Measurements from ENCODE around the gene IGF2BP2. TPM values are rescaled to one million over a fixed set of nuclear protein-coding genes. Genes with fewer than 3 reads are reported as not detected.

IGF2BP2 gene
- total RNA-seq, 1 experiment from 2014 or later, result 66.2 TPM

DNA sequence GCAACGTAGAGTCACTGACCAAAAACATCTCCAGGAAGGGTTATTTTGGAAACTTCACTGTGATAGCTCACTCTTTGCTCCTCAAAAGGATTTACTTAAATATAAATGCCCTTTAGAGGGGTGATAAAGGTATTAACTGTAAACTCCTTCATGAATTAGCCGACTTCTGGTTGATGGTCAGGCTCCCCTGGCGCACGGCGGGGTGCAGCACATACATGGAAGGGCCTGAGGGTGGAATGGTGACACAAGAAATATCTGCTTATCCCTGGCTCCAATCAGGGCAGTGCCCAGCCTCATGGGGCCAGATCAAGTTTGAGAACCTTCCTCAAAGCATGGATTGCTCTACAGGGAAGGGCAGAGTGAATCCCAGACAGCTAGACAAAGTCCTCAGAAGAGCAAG is 116.5 kb downstream of the IGF2BP2 start:
- no peaks in the 10 kb centered on the region for H3K36me3 ChIP-seq (ENCODE audit: insufficient read depth, low read length, poor library complexity, severe bottlenecking)
- no peak overlapping the region for H3K4me3 ChIP-seq (ENCODE audit: low read depth, low read length, poor library complexity, severe bottlenecking)
- DNase-seq (ENCODE audit: low spot score), result no peak
- no peaks in the 10 kb centered on the region for H3K9me3 ChIP-seq (ENCODE audit: low read depth, low read length, poor library complexity, severe bottlenecking)
- no peaks in the 10 kb centered on the region for H3K27me3 ChIP-seq (replicated peaks; ENCODE audit: insufficient read depth, low read depth, low read length, poor library complexity)
- peaks cover 32% of the 10 kb centered on the region for H3K4me1 ChIP-seq (ENCODE audit: insufficient read depth, low read length, poor library complexity, severe bottlenecking)
- ChIA-PET CTCF (no interaction called here), POLR2A (ENCODE audit: low non-redundant PET) (no interaction called here)
- TF ChIP-seq, protein P1, sequence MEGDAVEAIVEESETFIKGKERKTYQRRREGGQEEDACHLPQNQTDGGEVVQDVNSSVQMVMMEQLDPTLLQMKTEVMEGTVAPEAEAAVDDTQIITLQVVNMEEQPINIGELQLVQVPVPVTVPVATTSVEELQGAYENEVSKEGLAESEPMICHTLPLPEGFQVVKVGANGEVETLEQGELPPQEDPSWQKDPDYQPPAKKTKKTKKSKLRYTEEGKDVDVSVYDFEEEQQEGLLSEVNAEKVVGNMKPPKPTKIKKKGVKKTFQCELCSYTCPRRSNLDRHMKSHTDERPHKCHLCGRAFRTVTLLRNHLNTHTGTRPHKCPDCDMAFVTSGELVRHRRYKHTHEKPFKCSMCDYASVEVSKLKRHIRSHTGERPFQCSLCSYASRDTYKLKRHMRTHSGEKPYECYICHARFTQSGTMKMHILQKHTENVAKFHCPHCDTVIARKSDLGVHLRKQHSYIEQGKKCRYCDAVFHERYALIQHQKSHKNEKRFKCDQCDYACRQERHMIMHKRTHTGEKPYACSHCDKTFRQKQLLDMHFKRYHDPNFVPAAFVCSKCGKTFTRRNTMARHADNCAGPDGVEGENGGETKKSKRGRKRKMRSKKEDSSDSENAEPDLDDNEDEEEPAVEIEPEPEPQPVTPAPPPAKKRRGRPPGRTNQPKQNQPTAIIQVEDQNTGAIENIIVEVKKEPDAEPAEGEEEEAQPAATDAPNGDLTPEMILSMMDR (conservative IDR thresholded peaks at IDR 0.05; ENCODE audit: low read depth, low read length), result no peak
- TF ChIP-seq EZH2 (IDR thresholded peaks at IDR 0.05; ENCODE audit: borderline replicate concordance, low read depth, low read length, poor library complexity, severe bottlenecking), result no peak
- no TSS peak for BruUV-seq (replicated peaks)
- H3K27ac ChIP-seq (ENCODE audit: low read depth, low read length, poor library complexity, severe bottlenecking), result no peak overlapping the region
- intact Hi-C loops (cut with micrococcal nuclease; ENCODE audit: unreplicated experiment), result no loop called here

DNA sequence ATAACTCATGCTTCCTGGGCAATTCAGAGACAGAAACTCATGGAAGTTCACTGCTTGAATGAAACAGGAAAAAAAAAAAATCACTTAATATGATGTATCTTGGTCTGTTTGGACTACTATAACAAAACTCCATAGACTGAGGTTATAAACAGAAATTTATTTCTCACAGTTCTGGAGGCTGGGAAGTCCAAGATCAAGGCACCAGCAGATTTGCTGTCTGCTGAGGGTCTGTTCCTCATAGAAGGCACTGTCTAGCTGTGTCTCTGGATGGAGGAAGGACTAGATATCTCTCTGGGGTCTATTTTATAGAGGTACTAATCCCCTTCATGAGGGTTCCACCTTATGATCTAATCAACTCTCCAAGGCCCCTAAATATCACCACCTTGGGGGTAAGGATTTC is 119.3 kb downstream of the IGF2BP2 start:
- Histone ChIP-seq H3K36me3 (ENCODE audit: insufficient read depth, low read length, poor library complexity, severe bottlenecking) (no peaks in the 10 kb centered on the region), H3K4me3 (ENCODE audit: low read depth, low read length, poor library complexity, severe bottlenecking) (no peak overlapping the region), H3K27me3 (replicated peaks; ENCODE audit: insufficient read depth, low read depth, low read length, poor library complexity) (no peaks in the 10 kb centered on the region), H3K27ac (ENCODE audit: low read depth, low read length, poor library complexity, severe bottlenecking) (no peak overlapping the region), H3K9me3 (ENCODE audit: low read depth, low read length, poor library complexity, severe bottlenecking) (no peaks in the 10 kb centered on the region), H3K4me1 (ENCODE audit: insufficient read depth, low read length, poor library complexity, severe bottlenecking) (peaks cover 35% of the 10 kb centered on the region)
- ChIA-PET POLR2A (ENCODE audit: low non-redundant PET) (no interaction called here), CTCF (no interaction called here)
- TF ChIP-seq EZH2 (IDR thresholded peaks at IDR 0.05; ENCODE audit: borderline replicate concordance, low read depth, low read length, poor library complexity, severe bottlenecking), result no peak
- TF ChIP-seq, protein P1 (conservative IDR thresholded peaks at IDR 0.05; ENCODE audit: low read depth, low read length), result no peak
- no TSS peak for BruUV-seq (replicated peaks)
- intact Hi-C loops (cut with micrococcal nuclease; ENCODE audit: unreplicated experiment), result no loop called here
- no peak for DNase-seq (ENCODE audit: low spot score)

DNA sequence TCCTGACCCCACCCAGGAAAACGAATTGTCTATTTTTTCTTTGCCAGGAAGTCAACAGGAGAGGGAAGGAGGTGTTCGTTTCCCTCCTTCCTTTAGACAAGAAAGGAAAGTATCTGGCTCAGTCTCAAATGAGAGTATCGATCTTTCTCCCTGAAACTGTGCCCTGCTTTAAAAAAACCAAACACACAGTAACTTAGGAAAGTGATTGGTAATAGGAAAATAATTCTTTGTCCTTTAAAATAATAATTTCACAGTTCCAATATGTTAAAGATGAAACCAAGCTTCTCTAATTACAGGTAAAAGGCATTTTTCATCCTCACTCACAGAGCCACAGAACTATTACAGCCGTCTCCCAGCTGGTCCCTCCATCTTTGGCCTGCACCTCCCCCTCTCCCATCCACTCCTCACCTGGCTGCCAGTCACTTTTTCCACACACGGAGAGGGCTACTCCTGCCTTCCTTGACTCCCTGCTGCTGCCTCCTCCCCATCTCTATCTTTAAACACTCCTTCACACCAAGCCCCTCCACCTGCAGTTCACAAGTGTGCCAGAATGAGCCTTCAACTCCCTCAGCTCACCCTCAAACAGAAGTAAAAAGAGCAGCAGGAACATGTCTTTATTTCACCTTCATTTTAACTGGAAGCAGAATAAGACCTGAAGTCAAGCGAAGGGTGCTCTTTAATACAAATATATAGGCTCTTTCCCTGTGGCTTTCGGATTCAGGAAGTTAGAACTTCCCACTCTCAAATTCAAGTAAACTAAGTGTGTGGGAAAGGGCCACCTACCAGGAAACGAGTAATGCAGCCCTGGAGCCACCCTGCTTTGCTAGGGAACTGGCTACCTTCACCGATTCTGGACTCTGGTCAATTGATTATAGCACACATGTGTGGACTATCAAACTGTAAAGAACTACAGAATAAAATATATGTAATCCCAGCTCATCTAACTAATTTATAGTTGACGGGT is 122.3 kb downstream of the IGF2BP2 start:
- Histone ChIP-seq H3K4me1 (ENCODE audit: insufficient read depth, low read length, poor library complexity, severe bottlenecking) (peaks cover 26% of the 10 kb centered on the region), H3K27ac (ENCODE audit: low read depth, low read length, poor library complexity, severe bottlenecking) (peak overlapping the region; percentile 46), H3K4me3 (ENCODE audit: low read depth, low read length, poor library complexity, severe bottlenecking) (no peak overlapping the region), H3K36me3 (ENCODE audit: insufficient read depth, low read length, poor library complexity, severe bottlenecking) (no peaks in the 10 kb centered on the region), H3K27me3 (replicated peaks; ENCODE audit: insufficient read depth, low read depth, low read length, poor library complexity) (no peaks in the 10 kb centered on the region), H3K9me3 (ENCODE audit: low read depth, low read length, poor library complexity, severe bottlenecking) (no peaks in the 10 kb centered on the region)
- intact Hi-C loops (cut with micrococcal nuclease; ENCODE audit: unreplicated experiment), result no loop called here
- BruUV-seq (replicated peaks), result no TSS peak
- CTCF ChIA-PET, result no interaction called here
- no peak for TF ChIP-seq EZH2 (IDR thresholded peaks at IDR 0.05; ENCODE audit: borderline replicate concordance, low read depth, low read length, poor library complexity, severe bottlenecking)
- TF ChIP-seq, protein P1 (conservative IDR thresholded peaks at IDR 0.05; ENCODE audit: low read depth, low read length), result no peak
- POLR2A ChIA-PET (ENCODE audit: low non-redundant PET), result no interaction called here
- no peak for DNase-seq (ENCODE audit: low spot score)

All from A673 (cell line).